K562 (cell line): ENCODE data around the gene GMPR. TPM values are rescaled to one million over a fixed set of nuclear protein-coding genes. Genes with fewer than 3 reads are reported as not detected.

Experiments used
- ATAC-seq: fragments of 200-7000 bp; cut with Tn5 transposase; 3 replicates; pipeline ENCODE4 v1.9.1; 2020; ENCODE audit warnings: moderate library complexity
- BruUV-seq: library from RNA; stranded (reverse); fragments of 400-500 nt; replicated peaks from 2 replicates; lab custom pipeline; 2021; lab: Mats Ljungman, UMichigan
- CTCF ChIA-PET: fragments of 300-600 bp; formaldehyde crosslinking; extraction: SDS; loops from one replicate; lab custom pipeline; 2021; ENCODE audit warnings: low intra/inter-chr PET ratio; lab: Yijun Ruan, JAX
- POLR2A ChIA-PET: fragments of 300-600, 350-650 bp; sonication (Branson Sonifier 250); formaldehyde crosslinking; extraction: SDS; loops from one replicate; lab custom pipeline; 2021; ENCODE audit warnings: antibody characterized with exemption, inconsistent platforms; lab: Yijun Ruan, JAX
- DNase-seq, 4 experiments: peaks; one replicate each; pipeline versions ENCODE4 v3.0.0 to v3.0.0-alpha.2; 2011 to 2018; ENCODE audit warnings: low spot score in 3 of 4, mixed read lengths in 3 of 4; ENCODE audit errors: extremely low read depth in 1 of 4
- FAIRE-seq: peaks from 2 replicates; lab custom pipeline; 2011; peaks lifted over from hg19 to GRCh38; lab: Jason Lieb, UNC
- H2AFZ ChIP-seq: 2 replicates; pipeline ENCODE4 v1.6.0; 2011; ENCODE audit warnings: low read depth, low read length, control low read depth, inconsistent platforms
- H3K27ac ChIP-seq: fragments of 200-600 bp; 3 replicates; pipeline ENCODE4 v1.8.0; 2011; ENCODE audit warnings: low read depth, mild to moderate bottlenecking, control low read depth, inconsistent platforms, low read length, moderate library complexity, mixed read lengths; ENCODE audit errors: extremely low read depth
- H3K27me3 ChIP-seq, 2 experiments: fragments of 300-600 bp in 1 of 2; 2 replicates in 1 of 2; 3 replicates in 1 of 2; pipeline versions ENCODE4 v1.6.0 to v1.8.0; 2011; ENCODE audit warnings: inconsistent platforms in 2 of 2, low read length in 2 of 2, mild to moderate bottlenecking in 1 of 2, mixed read lengths in 1 of 2, moderate library complexity in 1 of 2; ENCODE audit not compliant: control insufficient read depth in 2 of 2, insufficient read depth in 2 of 2
- H3K36me3 ChIP-seq: fragments of 300-600 bp; 3 replicates; pipeline ENCODE4 v1.8.0; 2011; ENCODE audit warnings: mild to moderate bottlenecking, low read length, inconsistent platforms; ENCODE audit not compliant: control insufficient read depth, insufficient read depth
- H3K4me1 ChIP-seq, 2 experiments: fragments of 200-600 bp in 1 of 2; replicated peaks in 1 of 2; 2 replicates in 1 of 2; 3 replicates in 1 of 2; pipeline versions ENCODE4 v1.5.1 to v1.8.0; 2011; ENCODE audit warnings: inconsistent platforms in 2 of 2, low read length in 2 of 2, mild to moderate bottlenecking in 1 of 2, mixed read lengths in 1 of 2, moderate library complexity in 1 of 2; ENCODE audit not compliant: control insufficient read depth in 2 of 2, insufficient read depth in 2 of 2
- H3K4me2 ChIP-seq: 2 replicates; pipeline ENCODE4 v1.6.1; 2011; ENCODE audit warnings: low read length, control low read depth, inconsistent platforms, mixed read lengths; ENCODE audit not compliant: insufficient read depth
- H3K4me3 ChIP-seq: fragments of 200-600 bp; sonication (generic), shearing (Covaris generic); 2 replicates; pipeline ENCODE4 v1.5.1; 2016; ENCODE audit warnings: control low read depth, inconsistent platforms
- H3K79me2 ChIP-seq: fragments of 200-600 bp; 3 replicates; pipeline ENCODE4 v1.8.0; 2011; ENCODE audit warnings: low read length, inconsistent platforms; ENCODE audit not compliant: control insufficient read depth, insufficient read depth
- H3K9ac ChIP-seq, 2 experiments: 2 replicates each; pipeline versions ENCODE4 v1.6.0 to v1.6.1; 2011; ENCODE audit warnings: low read depth in 2 of 2, low read length in 2 of 2, control low read depth in 1 of 2, inconsistent platforms in 1 of 2, mild to moderate bottlenecking in 1 of 2, mixed read lengths in 1 of 2; ENCODE audit not compliant: insufficient read depth in 1 of 2
- H3K9me1 ChIP-seq: one replicate; pipeline ENCODE4 v1.6.0; 2011; ENCODE audit warnings: inconsistent platforms, mild to moderate bottlenecking, low read length, moderate library complexity; ENCODE audit not compliant: control insufficient read depth, insufficient read depth
- H3K9me3 ChIP-seq: replicated peaks from 2 replicates; pipeline ENCODE4 v1.5.1; 2011; ENCODE audit warnings: low read depth, low read length, inconsistent platforms; ENCODE audit not compliant: control insufficient read depth, insufficient read depth
- H4K20me1 ChIP-seq: replicated peaks from 2 replicates; pipeline ENCODE4 v1.6.1; 2011; ENCODE audit warnings: low read length, inconsistent platforms, mixed read lengths; ENCODE audit not compliant: control insufficient read depth, insufficient read depth
- ASH1L ChIP-seq: fragments of 450-650 bp; IDR thresholded peaks from 2 replicates; pipeline ENCODE4 v1.6.1; 2018; ENCODE audit warnings: borderline replicate concordance, mild to moderate bottlenecking, low read depth; ENCODE audit not compliant: partially characterized antibody
- BCOR ChIP-seq: fragments of 450-650 bp; IDR thresholded peaks from 2 replicates; pipeline ENCODE4 v1.6.1; 2016
- CHCHD3 ChIP-seq: fragments of 250-450 bp; sonication (Bioruptor Pico); IDR thresholded peaks from 2 replicates; pipeline ENCODE4 v2.1.2; 2022; ENCODE audit warnings: mild to moderate bottlenecking
- KDM1A ChIP-seq, 2 experiments: fragments of 450-650 bp; IDR thresholded peaks; 2 replicates each; pipeline ENCODE4 v1.6.1; 2016; ENCODE audit warnings: mild to moderate bottlenecking in 2 of 2
- PHF20 ChIP-seq: fragments of 450-650 bp; IDR thresholded peaks from 2 replicates; pipeline ENCODE4 v1.6.1; 2018; ENCODE audit not compliant: partially characterized antibody
- RBM25 ChIP-seq: fragments of 200-400 bp; formaldehyde crosslinking; IDR thresholded peaks from 2 replicates; pipeline ENCODE4 v1.6.1; 2018; ENCODE audit warnings: low read length, low read depth, moderate library complexity; ENCODE audit not compliant: severe bottlenecking
- ZNF121 ChIP-seq: sonication (generic); formaldehyde crosslinking; conservative IDR thresholded peaks from 2 replicates; pipeline ENCODE4 v1.8.0; 2022; ENCODE audit warnings: missing genetic modification reagents
- ZNF316 ChIP-seq: fragments of 450-650 bp; IDR thresholded peaks from 2 replicates; pipeline ENCODE4 v1.6.1; 2016
- ZNF707 ChIP-seq: fragments of 250-450 bp; sonication (Bioruptor Pico); conservative IDR thresholded peaks from 2 replicates; pipeline ENCODE4 v1.8.0; 2022; ENCODE audit warnings: inconsistent platforms, mild to moderate bottlenecking, moderate library complexity
- WGBS: fragments of 100-300 bp; shearing (Covaris generic); methylation state at CpG from one replicate; pipeline ENCODE4 v1.1.6; 2016; ENCODE audit warnings: low coverage, mixed read lengths; ENCODE audit not compliant: insufficient coverage; ENCODE audit errors: missing lambda C conversion rate; 5-methylcytosine and 5-hydroxymethylcytosine counted together
- in situ Hi-C: fragments of 300-500 bp; cut with MboI; formaldehyde crosslinking; loops from 4 replicates; pipeline ENCODE4 v1.15.0; 2018; ENCODE audit warnings: inconsistent platforms, mixed read lengths
- intact Hi-C: fragments of 100-400 bp; cut with micrococcal nuclease; formaldehyde crosslinking; loops from 2 replicates; pipeline ENCODE4 v1.14.2; 2022
- polyA plus RNA-seq, 8 experiments: library from polyadenylated mRNA; depleted of rRNA in 4 of 8; stranded (reverse) in 5 of 8; unstranded in 3 of 8; fragments of >200 nt; fragmentation: Nextera tagmentation in 2 of 8; fragmentation: Illumina TruSeq in 1 of 8; extraction: Ambion mirVana in 2 of 8; extraction: Trizol in 1 of 8; gene quantifications; 2 replicates each; pipeline versions ENCODE4 v1.2.1 to v1.2.3, GENCODE V29; 2011 to 2014; ENCODE audit warnings: inconsistent platforms in 1 of 8, missing spikeins in 1 of 8
- total RNA-seq, 7 experiments: library from RNA; depleted of rRNA in 6 of 7; stranded (reverse); fragments of >200 nt in 6 of 7; fragmentation: Illumina TruSeq in 2 of 7; extraction: Trizol in 2 of 7; gene quantifications; 2 replicates each; pipeline versions ENCODE4 v1.2.1 to v1.2.3, GENCODE V29; 2011 to 2021; ENCODE audit warnings: low replicate concordance in 1 of 7

The GMPR gene
- total and polyA plus RNA-seq, 9 of the 15 experiments (the other 6 are each of a cell fraction or from before 2014, with no cell fraction given): 34.6 to 83.7 (median 49.8) TPM

DNA sequence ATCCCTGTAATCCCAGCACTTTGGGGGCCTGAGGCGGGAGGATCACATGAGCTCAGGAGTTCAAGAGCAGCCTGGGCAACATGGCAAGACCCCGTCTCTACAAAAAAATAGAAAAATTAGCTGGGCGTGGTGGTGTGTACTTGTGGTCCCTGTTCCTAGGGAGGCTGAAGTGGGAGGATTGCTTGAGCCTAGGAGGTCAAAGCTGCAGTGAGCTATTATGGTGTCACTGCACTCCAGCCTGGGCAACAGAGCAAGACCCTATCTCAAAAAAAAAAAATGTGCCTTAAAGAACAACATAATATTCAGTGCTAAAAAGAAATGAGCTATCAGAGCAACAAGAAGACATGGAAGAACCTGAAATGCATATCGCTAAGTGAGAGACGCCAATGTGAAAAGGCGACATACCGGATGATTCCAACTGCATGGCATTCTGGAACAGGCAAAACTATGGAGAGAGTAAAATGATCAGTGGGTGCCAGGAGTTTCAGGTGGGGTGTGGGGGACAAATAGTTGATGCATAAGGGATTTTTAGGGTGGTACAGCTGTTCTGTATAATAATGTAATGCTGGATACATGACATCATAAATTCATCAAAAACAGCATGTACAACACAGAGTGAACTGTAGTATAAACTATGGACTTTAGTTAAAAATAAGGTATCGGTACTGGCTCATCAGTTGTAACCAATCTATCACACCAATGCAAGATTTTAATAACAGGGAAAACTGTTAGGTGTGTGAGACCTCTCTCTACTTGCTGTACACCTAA lies 80.8 kb downstream of the GMPR start:
- H3K79me2 ChIP-seq: no peaks in the 10 kb centered on the region
- TF ChIP-seq ZNF707 (no peak), ZNF121 (CRISPR knock-in tag) (peak; percentile 99), KDM1A (IDR thresholded peaks at IDR 0.05) (peak in 1 of 2 experiments; percentile 42; a peak in 1 of 4 replicates), ASH1L (peak; percentile 15), RBM25 (peak; percentile 39), PHF20 (peak; percentile 12), ZNF316 (0 out of 2 replicates have a peak, but pooled peaks have one; percentile 7), BCOR (peak; percentile 88), CHCHD3 (CRISPR knock-in tag) (no peak)
- TF ChIP-seq, all 486 proteins: peak for 7
- Histone ChIP-seq H3K9me3 (no peaks in the 10 kb centered on the region), H3K4me1 (peaks cover 19 to 45% of the 10 kb centered on the region in 2 experiments; a peak in 4 of 5 replicates), H3K9ac (peak overlapping the region; percentile 1 to 75; a peak in 3 of 4 replicates), H3K36me3 (no peaks in the 10 kb centered on the region), H4K20me1 (no peaks in the 10 kb centered on the region), H3K27ac (peak overlapping the region; percentile 93), H3K27me3 (no peaks in the 10 kb centered on the region; a peak in 1 of 5 replicates), H3K4me3 (no peak overlapping the region), H3K9me1 (no peaks in the 10 kb centered on the region), H2AFZ (peak overlapping the region; percentile 98), H3K4me2 (peak overlapping the region; percentile 87; the same call in 1 of the 2 replicates)
- DNase-seq (no peak), ATAC-seq (no peak), FAIRE-seq (no peak)
- intact Hi-C loops: no loop called here
- ChIA-PET POLR2A (interaction anchor here (0.5 to 1.7 kb wide), 6 partner anchors 16 to 928 kb away, joined by 3 to 6 read pairs (median 4); partner anchors contain the start of gene MYLIP), CTCF (no interaction called here)
- WGBS: 92% methylated on average over 8 of the region's 8 CpGs
- no TSS peak for BruUV-seq
- in situ Hi-C loops: no loop called here
